ENCODE results near the gene RBKS. TPM values are rescaled to one million over a fixed set of nuclear protein-coding genes. Genes with fewer than 3 reads are reported as not detected.

RBKS gene
- total and polyA plus RNA-seq, 2 of the 13 experiments (the other 11 are each of a cell fraction or from before 2014, with no cell fraction given) = 7.7 to 8.3 TPM

- TF ChIP-seq, protein P1, sequence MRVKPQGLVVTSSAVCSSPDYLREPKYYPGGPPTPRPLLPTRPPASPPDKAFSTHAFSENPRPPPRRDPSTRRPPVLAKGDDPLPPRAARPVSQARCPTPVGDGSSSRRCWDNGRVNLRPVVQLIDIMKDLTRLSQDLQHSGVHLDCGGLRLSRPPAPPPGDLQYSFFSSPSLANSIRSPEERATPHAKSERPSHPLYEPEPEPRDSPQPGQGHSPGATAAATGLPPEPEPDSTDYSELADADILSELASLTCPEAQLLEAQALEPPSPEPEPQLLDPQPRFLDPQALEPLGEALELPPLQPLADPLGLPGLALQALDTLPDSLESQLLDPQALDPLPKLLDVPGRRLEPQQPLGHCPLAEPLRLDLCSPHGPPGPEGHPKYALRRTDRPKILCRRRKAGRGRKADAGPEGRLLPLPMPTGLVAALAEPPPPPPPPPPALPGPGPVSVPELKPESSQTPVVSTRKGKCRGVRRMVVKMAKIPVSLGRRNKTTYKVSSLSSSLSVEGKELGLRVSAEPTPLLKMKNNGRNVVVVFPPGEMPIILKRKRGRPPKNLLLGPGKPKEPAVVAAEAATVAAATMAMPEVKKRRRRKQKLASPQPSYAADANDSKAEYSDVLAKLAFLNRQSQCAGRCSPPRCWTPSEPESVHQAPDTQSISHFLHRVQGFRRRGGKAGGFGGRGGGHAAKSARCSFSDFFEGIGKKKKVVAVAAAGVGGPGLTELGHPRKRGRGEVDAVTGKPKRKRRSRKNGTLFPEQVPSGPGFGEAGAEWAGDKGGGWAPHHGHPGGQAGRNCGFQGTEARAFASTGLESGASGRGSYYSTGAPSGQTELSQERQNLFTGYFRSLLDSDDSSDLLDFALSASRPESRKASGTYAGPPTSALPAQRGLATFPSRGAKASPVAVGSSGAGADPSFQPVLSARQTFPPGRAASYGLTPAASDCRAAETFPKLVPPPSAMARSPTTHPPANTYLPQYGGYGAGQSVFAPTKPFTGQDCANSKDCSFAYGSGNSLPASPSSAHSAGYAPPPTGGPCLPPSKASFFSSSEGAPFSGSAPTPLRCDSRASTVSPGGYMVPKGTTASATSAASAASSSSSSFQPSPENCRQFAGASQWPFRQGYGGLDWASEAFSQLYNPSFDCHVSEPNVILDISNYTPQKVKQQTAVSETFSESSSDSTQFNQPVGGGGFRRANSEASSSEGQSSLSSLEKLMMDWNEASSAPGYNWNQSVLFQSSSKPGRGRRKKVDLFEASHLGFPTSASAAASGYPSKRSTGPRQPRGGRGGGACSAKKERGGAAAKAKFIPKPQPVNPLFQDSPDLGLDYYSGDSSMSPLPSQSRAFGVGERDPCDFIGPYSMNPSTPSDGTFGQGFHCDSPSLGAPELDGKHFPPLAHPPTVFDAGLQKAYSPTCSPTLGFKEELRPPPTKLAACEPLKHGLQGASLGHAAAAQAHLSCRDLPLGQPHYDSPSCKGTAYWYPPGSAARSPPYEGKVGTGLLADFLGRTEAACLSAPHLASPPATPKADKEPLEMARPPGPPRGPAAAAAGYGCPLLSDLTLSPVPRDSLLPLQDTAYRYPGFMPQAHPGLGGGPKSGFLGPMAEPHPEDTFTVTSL (CRISPR knock-in tag; IDR thresholded peaks at IDR 0.05; ENCODE audit: borderline replicate concordance) = no peak
- 0 out of 2 replicates have a peak, but pooled peaks have one; percentile 18 for TF ChIP-seq ZNF431 (CRISPR knock-in tag; IDR thresholded peaks at IDR 0.05; ENCODE audit: borderline replicate concordance, low read depth)
- TF ChIP-seq ZBTB26 (CRISPR knock-in tag; IDR thresholded peaks at IDR 0.05; ENCODE audit: borderline replicate concordance) = 0 out of 2 replicates have a peak, but pooled peaks have one; percentile 21
- no peak for TF ChIP-seq WIZ (CRISPR knock-in tag; IDR thresholded peaks at IDR 0.05)
- TF ChIP-seq HNRNPUL1 (IDR thresholded peaks at IDR 0.05; ENCODE audit: low read depth, low read length) = no peak
- TF ChIP-seq SNAPC2 (CRISPR knock-in tag; IDR thresholded peaks at IDR 0.05) = no peak
- peak; percentile 26; the same call in 1 of the 2 replicates for TF ChIP-seq ESRRA (CRISPR knock-in tag; IDR thresholded peaks at IDR 0.05; ENCODE audit: low read depth)
- no peak for TF ChIP-seq CBX1 (IDR thresholded peaks at IDR 0.05; ENCODE audit: low read depth)
- TF ChIP-seq ZNF883 (CRISPR knock-in tag; IDR thresholded peaks at IDR 0.05; ENCODE audit: not compliant biosample characterization) = no peak
- no peak for TF ChIP-seq ZNF282 (IDR thresholded peaks at IDR 0.05; ENCODE audit: partially characterized antibody)
- TF ChIP-seq ZNF589 (CRISPR knock-in tag; conservative IDR thresholded peaks at IDR 0.05) = no peak
- 0 out of 2 replicates have a peak, but pooled peaks have one; percentile 15 for TF ChIP-seq HDAC2 (CRISPR knock-in tag; IDR thresholded peaks at IDR 0.05)
- no peak for TF ChIP-seq KAT7 (CRISPR knock-in tag; IDR thresholded peaks at IDR 0.05; ENCODE audit: borderline replicate concordance)
- TF ChIP-seq ZNF614 (CRISPR knock-in tag; IDR thresholded peaks at IDR 0.05; ENCODE audit: borderline replicate concordance) = no peak
- TF ChIP-seq ARNTL (CRISPR knock-in tag; IDR thresholded peaks at IDR 0.05) = peak; percentile 55; the same call in 1 of the 2 replicates
- TF ChIP-seq SOX6 (IDR thresholded peaks at IDR 0.05) = no peak
- TF ChIP-seq SOX6 (CRISPR knock-in tag; IDR thresholded peaks at IDR 0.05) = peak; percentile 57
- no peak for TF ChIP-seq ZNF691 (CRISPR knock-in tag; IDR thresholded peaks at IDR 0.05; ENCODE audit: borderline replicate concordance, low read depth)
- TF ChIP-seq STAG1 (CRISPR knock-in tag; IDR thresholded peaks at IDR 0.05) = no peak
- no peak for TF ChIP-seq ZNF816 (CRISPR knock-in tag; IDR thresholded peaks at IDR 0.05; ENCODE audit: borderline replicate concordance)
- no peak for TF ChIP-seq PLSCR1 (CRISPR knock-in tag; IDR thresholded peaks at IDR 0.05; ENCODE audit: borderline replicate concordance)
- no peak for TF ChIP-seq TRIM24 (CRISPR knock-in tag; IDR thresholded peaks at IDR 0.05)
Observed at GRCh38 chr2:27890924-27891672, 911 bp upstream of the RBKS start (continued).

All from HepG2 (cell line).